Hepatocyte (in vitro differentiated cells): ENCODE data around the gene CNP.

Experiments used
- CTCF ChIP-seq: fragments of 200-600 bp; sonication (generic); IDR thresholded peaks from 2 replicates; pipeline ENCODE4 v1.5.1; 2016; ENCODE audit warnings: antibody characterized with exemption, mild to moderate bottlenecking; ENCODE audit not compliant: poor library complexity
- EZH2 ChIP-seq: fragments of 200-600 bp; sonication (generic); IDR thresholded peaks from 2 replicates; pipeline ENCODE4 v1.6.1; 2016; ENCODE audit warnings: antibody characterized with exemption, mild to moderate bottlenecking, borderline replicate concordance
- EZH2phosphoT487 ChIP-seq: fragments of 200-600 bp; sonication (generic); IDR thresholded peaks from one replicate; pipeline ENCODE4 v1.6.1; 2018; ENCODE audit warnings: antibody characterized with exemption, mild to moderate bottlenecking, low read depth, moderate library complexity; ENCODE audit not compliant: unreplicated experiment, severe bottlenecking

- TF ChIP-seq CTCF (no peak), EZH2 (no peak), EZH2phosphoT487 (no peak)
Observed at GRCh38 chr17:41996855-41997164, 30.2 kb downstream of the CNP start.
